ENCODE data around the gene NBDY.

- TF ChIP-seq CTCF (conservative IDR thresholded peaks at IDR 0.05 in 1 of 2, IDR thresholded peaks at IDR 0.05 in 1 of 2; ENCODE audit: extremely low read depth in 1 of 2, insufficient read depth in 1 of 2, low read depth in 1 of 2, low read length in 2 of 2) (no peak), EZH2 (IDR thresholded peaks at IDR 0.05; ENCODE audit: borderline replicate concordance, low read length) (no peak)
These were observed 33.9 kb downstream of the NBDY start for GRCh38 chrX:56762707-56763555.
